ENCODE data around the gene UTY. TPM values are rescaled to one million over a fixed set of nuclear protein-coding genes. Genes with fewer than 3 reads are reported as not detected.

The UTY gene
- total and polyA plus RNA-seq, 2 of the 13 experiments (the other 11 are each of a cell fraction or from before 2014, with no cell fraction given) = not detected

GRCh38 chrY:13291199-13291598 lies 188.6 kb downstream of the UTY start:
- H3K36me3 ChIP-seq (replicated peaks in 1 of 2; ENCODE audit: control insufficient read depth in 1 of 2, insufficient read depth in 2 of 2, low read length in 2 of 2) = no peaks in the 10 kb centered on the region
- TF ChIP-seq PLRG1 (conservative IDR thresholded peaks at IDR 0.05) (no peak), ZNF644 (CRISPR knock-in tag; IDR thresholded peaks at IDR 0.05; ENCODE audit: low read depth) (no peak), ZBTB21 (CRISPR knock-in tag; IDR thresholded peaks at IDR 0.05) (no peak), ARID5B (CRISPR knock-in tag; IDR thresholded peaks at IDR 0.05) (no peak), SMARCE1 (IDR thresholded peaks at IDR 0.05; ENCODE audit: borderline replicate concordance) (no peak), ZSCAN20 (CRISPR knock-in tag; IDR thresholded peaks at IDR 0.05; ENCODE audit: borderline replicate concordance) (no peak), KDM1A (CRISPR knock-in tag; IDR thresholded peaks at IDR 0.05) (no peak), RORA (CRISPR knock-in tag; IDR thresholded peaks at IDR 0.05) (no peak), CBX5 (CRISPR knock-in tag; IDR thresholded peaks at IDR 0.05; ENCODE audit: borderline replicate concordance) (no peak), ZSCAN29 (CRISPR knock-in tag; conservative IDR thresholded peaks at IDR 0.05) (no peak), ZNF577 (CRISPR knock-in tag; IDR thresholded peaks at IDR 0.05; ENCODE audit: borderline replicate concordance, low read depth) (no peak), ZNF703 (CRISPR knock-in tag; IDR thresholded peaks at IDR 0.05; ENCODE audit: borderline replicate concordance) (no peak), SALL2 (CRISPR knock-in tag; IDR thresholded peaks at IDR 0.05) (no peak)
- TF ChIP-seq, protein P1, sequence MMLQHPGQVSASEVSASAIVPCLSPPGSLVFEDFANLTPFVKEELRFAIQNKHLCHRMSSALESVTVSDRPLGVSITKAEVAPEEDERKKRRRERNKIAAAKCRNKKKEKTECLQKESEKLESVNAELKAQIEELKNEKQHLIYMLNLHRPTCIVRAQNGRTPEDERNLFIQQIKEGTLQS (CRISPR knock-in tag; IDR thresholded peaks at IDR 0.05) = no peak
- TF ChIP-seq, protein P2, sequence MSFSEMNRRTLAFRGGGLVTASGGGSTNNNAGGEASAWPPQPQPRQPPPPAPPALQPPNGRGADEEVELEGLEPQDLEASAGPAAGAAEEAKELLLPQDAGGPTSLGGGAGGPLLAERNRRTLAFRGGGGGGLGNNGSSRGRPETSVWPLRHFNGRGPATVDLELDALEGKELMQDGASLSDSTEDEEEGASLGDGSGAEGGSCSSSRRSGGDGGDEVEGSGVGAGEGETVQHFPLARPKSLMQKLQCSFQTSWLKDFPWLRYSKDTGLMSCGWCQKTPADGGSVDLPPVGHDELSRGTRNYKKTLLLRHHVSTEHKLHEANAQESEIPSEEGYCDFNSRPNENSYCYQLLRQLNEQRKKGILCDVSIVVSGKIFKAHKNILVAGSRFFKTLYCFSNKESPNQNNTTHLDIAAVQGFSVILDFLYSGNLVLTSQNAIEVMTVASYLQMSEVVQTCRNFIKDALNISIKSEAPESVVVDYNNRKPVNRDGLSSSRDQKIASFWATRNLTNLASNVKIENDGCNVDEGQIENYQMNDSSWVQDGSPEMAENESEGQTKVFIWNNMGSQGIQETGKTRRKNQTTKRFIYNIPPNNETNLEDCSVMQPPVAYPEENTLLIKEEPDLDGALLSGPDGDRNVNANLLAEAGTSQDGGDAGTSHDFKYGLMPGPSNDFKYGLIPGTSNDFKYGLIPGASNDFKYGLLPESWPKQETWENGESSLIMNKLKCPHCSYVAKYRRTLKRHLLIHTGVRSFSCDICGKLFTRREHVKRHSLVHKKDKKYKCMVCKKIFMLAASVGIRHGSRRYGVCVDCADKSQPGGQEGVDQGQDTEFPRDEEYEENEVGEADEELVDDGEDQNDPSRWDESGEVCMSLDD (CRISPR knock-in tag; IDR thresholded peaks at IDR 0.05; ENCODE audit: borderline replicate concordance) = no peak
- TF ChIP-seq, protein P3, sequence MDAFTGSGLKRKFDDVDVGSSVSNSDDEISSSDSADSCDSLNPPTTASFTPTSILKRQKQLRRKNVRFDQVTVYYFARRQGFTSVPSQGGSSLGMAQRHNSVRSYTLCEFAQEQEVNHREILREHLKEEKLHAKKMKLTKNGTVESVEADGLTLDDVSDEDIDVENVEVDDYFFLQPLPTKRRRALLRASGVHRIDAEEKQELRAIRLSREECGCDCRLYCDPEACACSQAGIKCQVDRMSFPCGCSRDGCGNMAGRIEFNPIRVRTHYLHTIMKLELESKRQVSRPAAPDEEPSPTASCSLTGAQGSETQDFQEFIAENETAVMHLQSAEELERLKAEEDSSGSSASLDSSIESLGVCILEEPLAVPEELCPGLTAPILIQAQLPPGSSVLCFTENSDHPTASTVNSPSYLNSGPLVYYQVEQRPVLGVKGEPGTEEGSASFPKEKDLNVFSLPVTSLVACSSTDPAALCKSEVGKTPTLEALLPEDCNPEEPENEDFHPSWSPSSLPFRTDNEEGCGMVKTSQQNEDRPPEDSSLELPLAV (CRISPR knock-in tag; conservative IDR thresholded peaks at IDR 0.05; ENCODE audit: low read depth) = no peak

More at GRCh38 chrY:13291199-13291598, 188.6 kb downstream of the UTY start:
- no peak overlapping the region for H3K9ac ChIP-seq (ENCODE audit: insufficient read depth, low read depth, low read length)
- no peaks in the 10 kb centered on the region for H3K4me1 ChIP-seq (ENCODE audit: insufficient read depth, low read length)
- peaks cover 6% of the 10 kb centered on the region; the same call in 1 of the 2 replicates for H3K9me3 ChIP-seq (ENCODE audit: low read length)
- in situ Hi-C loops (cut with HindIII; ENCODE audit: extremely low pct_ligation_motif_present, low pct_unique_long_range_greater_than_20kb) (loop anchor here (25.0 kb wide), 1 partner anchor 104 kb away; no protein-coding TSS in a partner anchor), intact Hi-C loops (cut with micrococcal nuclease; ENCODE audit: unreplicated experiment) (no loop called here)
- WGBS (ENCODE audit: low lambda C conversion rate) = 17% methylated on average over 1 of the region's 1 CpG
- H3K4me2 ChIP-seq (ENCODE audit: low read depth, low read length) = no peak overlapping the region
- FAIRE-seq = no peak
- H3K27me3 ChIP-seq (ENCODE audit: control insufficient read depth in 1 of 2, insufficient read depth in 2 of 2, low read length in 2 of 2) = no peaks in the 10 kb centered on the region
- H3K79me2 ChIP-seq (ENCODE audit: insufficient read depth, low read length) = no peaks in the 10 kb centered on the region
- DNase-seq (ENCODE audit: low spot score) = no peak
- no peaks in the 10 kb centered on the region for H4K20me1 ChIP-seq (ENCODE audit: insufficient read depth, low read length)
- H3K4me3 ChIP-seq (replicated peaks in 1 of 3; ENCODE audit: insufficient read depth in 1 of 3, low read depth in 2 of 3, low read length in 3 of 3) = no peak overlapping the region
- ATAC-seq = no peak
- ChIA-PET CTCF (ENCODE audit: low intra/inter-chr PET ratio, low total read pairs) (no interaction called here), POLR2A (no interaction called here)
- no TSS peak for BruUV-seq (replicated peaks)
- no peak overlapping the region for H2AFZ ChIP-seq (ENCODE audit: low read length)
- no peak overlapping the region for H3K27ac ChIP-seq (ENCODE audit: extremely low read length, insufficient read depth, low read length)

Data from HepG2 (cell line).